NCI-H2029 (cell line): Measurements from ENCODE around the gene RUNX2.

Experiments
- DNase-seq: peaks from one replicate; lab custom pipeline; 2025; lab: John Stamatoyannopoulos, UW

Gene RUNX2

DNA sequence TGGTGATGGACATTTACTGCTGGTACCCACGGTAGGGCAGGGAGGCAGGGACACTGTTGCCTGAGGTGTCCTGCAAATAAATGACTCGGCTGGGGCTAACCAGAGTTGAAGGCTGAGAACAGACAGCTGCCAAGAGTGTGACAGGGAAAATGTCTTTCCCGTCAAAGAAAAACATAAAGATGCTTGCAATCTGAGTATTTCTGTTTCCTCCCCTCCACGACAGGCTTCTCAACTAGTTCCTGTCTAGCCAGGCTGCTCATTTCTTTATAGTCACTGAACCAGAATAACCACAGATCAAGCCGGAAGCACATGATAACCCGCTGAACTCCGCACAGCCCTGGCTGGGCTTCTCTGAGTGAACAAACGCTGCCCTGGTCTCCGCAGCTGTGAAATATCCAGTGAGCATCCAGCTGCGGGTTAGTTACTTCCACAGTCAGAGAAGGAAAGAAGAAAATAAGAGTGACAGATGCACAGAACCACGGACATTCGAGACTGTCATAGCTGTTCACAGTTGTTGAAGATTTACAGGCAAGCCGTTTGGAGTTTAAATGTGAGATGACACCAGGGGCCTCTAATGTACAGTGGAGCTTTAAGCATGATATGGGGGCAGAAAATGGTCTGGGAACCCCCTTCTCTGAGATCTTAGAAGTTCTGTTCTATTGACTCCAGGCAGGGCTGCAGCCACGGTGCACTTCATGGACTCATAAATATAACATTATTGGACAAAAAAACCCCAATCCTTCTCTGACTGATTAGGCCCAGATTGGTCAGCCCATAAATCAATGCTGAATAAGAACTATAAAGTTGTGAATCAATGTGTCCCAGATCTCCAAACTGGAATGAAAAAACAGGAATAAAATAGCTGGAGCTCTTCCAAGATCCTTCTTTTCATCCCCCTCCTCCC lies 349.5 kb downstream of the RUNX2 start:
- DNase-seq: no peak

DNA sequence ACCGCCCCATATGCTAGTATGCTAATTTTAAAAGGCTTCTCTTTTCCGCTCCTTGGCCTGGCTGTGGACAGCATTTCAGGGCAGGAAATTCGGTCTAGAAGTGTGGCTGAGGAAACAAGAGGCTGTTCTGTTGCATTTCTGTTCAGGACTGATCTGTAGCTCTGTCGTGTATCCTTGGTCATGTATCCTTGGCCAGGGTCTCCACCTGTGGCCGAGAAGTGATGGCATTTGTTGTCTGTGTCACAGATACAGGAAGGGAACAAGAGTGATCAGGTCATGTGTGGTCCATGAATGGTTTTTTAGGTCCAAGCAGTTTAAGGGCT lies 350.1 kb downstream of the RUNX2 start:
- DNase-seq: no peak

DNA sequence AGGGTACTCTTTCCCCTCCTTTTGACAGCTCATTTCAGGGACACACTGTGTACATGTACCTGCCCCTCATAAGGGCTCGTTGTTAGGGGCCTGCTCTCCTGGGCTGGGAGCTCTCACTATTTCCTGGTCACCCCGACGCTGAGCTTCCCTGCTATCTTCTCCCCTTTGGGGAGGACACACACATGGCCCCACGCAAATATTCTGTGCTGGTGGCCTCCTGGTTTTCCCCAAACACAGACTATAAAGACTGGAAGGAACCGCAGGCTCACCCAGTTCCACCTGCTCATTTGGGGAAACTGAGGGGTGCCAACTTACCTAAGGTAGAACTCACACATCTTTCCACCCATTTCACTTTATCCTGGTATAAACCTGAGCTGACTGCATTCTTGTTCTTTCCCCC lies 351.0 kb downstream of the RUNX2 start:
- DNase-seq: no peak

DNA sequence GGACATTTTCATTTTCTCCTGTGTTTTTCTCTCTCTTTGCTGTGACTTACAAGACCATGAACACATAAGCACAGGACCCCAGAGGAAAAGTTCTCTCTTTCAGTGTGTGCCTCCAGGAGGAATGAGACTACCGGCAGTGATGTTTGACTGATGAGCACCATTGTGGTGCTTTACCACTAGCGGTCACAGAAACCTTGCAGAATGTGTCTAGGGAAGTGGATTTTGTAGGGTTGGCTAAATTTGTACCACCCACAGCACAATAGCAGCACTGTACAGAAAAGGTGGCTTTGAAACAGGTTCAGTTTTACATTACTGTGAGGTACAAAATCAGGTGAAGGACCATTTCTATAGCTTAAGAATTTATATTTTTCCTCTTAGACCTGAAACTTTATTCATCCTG lies 351.5 kb downstream of the RUNX2 start:
- no peak for DNase-seq

DNA sequence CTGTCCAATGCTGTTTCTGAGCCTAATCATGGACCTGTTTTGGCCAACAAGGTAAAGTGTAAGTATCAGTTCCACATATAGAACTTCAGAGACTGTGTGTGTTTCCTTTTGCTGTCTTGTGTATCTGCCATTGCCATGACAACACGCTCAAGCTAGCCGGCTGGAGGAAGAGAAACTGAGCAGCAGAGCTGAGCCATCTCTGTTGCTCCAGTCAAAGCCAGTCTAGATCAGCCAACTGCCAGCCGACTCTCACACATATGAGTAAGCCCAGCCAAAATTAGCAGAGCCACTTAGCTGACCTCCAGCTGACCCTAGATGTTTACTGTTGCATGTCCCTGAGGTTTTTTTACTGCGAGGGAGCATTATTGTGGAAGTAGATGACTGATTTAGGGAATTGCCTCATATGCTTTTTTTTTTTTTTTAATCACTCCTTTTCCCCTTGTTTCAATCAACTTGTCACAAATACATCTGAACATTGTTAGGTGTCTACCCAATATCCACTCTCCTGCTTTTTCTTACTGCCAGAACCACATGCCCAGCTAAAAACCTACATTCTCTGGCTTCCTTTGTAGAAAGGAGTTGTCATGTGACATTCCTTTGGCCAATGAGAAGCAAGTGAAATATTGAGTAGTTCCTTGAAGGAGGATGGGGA lies 353.9 kb downstream of the RUNX2 start:
- DNase-seq: no peak

DNA sequence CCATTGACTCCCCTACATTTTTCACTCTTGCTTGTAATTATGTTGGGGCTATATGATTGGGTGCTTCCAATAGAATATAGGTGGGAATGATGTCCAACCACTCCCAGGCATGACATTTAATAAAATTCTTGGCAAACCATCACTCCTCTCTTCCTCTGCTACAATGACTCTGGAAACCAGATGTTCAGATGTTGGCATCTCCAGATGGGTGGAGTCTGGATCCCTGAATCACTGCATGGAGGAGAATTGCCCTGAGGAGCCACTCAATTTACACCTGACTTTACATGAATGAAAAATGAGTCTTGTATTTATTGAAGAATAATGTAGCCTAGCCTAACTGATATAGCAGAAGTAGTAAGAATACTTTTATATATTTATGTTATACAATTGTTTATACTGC lies 356.3 kb downstream of the RUNX2 start:
- no peak for DNase-seq

DNA sequence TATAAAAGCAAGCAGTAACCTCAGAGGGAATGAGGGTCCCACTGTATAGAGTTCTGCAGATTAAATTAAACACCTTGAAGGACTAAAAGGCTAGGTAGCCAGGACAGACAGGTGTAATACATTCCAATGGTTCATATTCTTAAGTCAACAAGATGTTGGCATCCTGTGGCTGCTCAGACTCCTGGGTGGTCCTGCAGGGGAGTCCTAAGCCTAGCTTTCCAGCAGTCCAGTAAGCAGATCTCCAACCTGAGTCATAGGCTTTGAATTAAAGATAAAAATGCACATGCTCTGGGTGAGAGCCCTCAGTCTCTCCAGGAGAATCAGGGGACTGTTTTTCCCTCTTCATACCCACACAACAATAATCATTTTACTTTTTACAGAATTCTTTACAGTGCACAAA lies 356.9 kb downstream of the RUNX2 start:
- DNase-seq: no peak

DNA sequence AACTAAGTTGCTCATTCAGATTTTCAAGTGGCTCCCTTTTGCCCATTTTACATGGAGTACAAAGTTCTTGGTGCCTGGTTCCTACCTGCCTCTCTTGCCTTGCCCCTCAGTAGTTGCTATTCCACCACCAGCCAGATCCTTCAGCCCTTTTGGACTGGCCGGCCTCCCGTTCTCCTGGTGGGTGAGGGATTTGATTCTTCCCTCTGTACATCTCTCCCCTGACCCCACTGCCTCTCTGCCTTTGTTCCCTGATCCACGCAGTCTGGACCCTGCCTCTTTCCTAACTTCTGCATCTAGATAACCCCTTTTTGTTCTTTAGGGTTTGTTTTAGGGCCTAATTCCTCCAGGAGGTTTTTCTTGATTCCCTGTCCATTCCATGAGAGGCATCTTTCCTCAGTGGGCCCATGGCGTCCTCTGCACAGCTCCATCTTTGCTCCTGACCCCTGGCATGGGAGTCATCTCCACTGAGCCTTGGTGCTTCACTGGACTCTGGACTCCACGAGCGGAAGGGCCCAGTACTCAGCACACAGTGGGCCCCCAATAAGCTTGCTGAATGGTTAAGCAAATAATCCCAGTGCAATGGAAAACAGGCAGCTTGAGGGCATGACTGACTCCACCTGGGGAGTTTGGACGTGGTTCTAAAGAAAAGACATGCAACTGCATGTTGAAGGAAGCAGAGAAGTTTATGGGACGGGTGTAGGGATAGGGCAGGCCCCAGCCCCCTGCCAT lies 358.9 kb downstream of the RUNX2 start:
- no peak for DNase-seq

DNA sequence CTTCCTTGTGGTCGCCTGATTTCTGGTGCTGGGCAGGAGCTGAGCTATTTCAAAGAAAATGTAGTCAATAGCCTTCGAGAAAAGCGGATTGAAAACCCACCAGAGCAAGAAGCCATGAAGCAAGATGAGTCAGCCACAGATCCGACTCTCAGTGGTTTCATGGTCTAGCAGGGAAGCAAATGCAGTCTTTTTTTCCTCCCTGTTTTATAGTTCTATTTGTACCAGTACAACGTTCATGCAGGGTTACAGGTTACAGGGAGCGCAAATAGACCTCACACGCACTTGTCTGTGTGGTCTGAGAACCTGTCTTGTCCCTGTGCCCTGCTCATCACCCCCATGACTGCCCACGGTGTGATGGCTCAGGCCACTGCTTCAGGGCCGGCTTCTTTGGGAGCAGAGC lies 359.4 kb downstream of the RUNX2 start:
- no peak for DNase-seq

DNA sequence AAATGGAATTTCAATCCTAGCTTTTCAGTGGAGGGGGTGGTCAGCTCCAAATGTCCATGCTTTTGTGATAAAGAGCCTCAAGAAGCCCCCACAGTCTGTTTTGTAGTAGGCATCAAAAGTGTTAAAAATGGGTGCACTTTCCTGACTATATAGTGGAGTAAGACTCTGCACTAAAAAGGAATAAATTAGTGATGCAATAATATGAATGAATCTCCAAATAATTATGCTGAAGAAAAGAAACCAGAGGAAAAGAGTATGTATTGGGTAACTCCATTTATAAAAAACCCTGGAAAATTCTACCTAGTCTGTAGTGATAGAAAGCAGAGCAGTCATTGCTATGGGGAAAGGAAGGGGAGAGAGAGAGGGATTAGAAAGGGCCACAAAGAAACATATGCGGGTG lies 360.1 kb downstream of the RUNX2 start:
- no peak for DNase-seq

DNA sequence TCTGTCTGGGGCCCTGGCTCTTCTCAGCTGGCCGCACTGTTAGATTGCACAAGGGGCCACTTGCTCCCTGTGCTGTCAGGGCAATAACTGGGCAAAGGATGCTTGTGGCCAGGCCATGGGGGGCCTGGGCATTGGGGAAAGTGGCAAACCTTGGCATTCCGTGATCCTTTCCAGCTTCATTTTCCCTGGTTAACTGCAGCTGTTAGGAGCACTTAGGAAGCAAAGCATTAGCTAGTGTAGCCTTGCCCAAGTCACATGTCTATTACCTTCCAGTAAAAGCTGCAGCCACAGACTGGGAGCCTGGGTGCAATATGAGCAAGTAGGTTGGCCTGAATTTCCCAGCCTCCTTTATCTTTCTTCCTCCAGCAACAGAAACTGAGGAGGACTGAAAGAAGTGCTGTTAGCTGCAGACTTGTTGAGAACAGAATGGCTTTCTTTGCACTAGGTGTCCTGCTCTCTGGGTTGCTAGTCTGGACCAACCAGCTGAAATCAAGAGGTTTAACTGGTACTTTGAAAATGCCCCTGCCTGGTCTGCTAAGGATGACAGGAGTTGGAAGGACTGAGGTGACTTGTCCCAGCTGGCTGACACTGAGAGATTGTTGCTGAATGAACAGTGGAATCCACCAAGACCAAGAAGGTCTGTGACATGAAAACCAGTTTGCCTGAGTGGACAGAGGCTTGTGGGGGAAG lies 361.9 kb downstream of the RUNX2 start:
- DNase-seq: no peak

DNA sequence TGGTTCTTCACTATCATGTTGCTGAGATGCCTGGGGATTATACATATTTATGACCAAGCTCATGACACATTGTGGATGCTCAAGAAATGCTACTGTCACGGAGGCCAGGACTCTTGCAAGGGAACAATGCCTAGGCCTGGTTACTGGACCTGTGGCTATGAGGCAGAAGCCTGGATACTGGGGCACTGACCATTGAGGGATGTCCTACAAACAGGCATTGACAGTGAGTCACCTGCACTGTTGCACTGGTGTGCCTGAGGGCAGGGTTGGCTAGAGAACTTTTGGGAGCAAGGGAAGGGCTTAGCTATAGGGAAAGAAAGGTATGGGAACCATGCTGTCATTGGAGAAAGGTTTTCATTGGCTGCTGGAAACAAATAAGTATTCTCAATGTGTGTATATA lies 362.7 kb downstream of the RUNX2 start:
- no peak for DNase-seq

DNA sequence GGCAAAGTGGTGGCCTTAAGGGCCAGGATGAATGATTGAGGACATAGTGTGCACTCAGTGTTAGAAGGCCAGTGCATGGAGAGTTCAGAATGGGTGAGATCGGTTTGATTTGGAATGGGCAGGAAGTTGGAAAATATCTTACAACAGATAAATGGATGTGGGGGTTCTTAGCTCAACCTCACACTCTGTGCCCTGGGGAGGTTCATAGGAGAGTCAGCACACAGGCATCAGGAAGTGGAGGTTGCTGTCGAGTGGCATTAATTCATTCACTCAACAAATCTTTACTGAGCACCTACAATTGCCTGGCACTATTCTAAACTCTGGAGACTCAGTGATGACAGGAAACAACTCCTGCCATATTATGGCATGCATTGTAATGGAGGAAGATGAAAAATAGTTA lies 363.3 kb downstream of the RUNX2 start:
- no peak for DNase-seq

DNA sequence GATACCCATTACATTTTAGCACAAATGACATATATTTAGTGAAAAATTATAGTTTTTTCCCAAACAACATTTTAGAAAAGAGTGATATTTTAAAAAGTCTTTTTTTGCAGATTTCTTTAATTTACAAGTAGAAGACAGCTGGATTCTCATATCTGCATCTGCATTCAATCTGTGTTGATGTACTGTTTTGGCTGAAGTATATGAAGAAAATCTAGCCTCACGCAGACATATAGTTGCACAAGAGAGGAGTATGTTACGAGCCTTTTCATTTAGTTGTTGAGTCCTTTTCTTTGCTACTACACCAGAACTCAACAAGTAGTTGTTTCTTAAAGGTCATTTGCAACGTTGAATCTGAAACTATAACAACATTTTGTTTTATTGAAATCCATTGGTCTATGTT lies 363.9 kb downstream of the RUNX2 start:
- no peak for DNase-seq

DNA sequence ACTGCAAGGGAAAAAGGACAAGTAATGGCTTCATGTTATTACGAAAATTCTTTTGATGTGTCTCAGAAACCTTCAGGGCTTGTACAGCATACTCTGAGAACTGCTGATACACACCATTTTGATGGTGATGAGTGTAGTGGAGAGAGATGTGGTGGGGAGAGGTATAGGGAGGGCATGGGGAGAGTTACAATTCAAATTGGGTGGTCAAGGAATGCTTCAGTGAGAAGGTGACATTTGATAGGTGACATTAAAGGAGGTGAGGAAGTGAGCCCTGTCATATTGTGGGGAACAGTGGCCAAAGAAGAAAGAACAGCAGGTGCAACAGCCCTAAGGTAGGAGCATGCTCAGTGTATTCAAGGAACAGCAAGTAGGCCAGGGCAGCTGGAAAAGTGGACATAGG lies 368.6 kb downstream of the RUNX2 start:
- DNase-seq: no peak

DNA sequence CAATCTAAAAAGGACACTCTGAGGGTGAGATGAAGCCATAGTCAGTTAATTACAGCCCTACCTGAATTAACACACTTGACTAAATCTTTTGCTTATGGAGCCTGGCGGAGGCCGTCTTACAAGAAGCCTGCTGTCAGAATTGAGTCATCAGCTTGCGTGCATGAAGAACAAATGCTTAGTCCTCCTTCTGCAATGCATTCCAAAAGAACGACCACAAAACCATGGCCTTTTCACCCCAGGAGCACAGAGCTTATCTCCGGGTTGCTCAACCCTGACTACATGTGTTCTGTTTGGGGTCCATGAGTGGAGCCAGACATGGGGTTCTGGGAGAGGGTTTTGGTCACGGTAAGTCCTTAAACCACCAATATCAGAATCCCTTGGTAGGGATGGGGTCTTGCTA lies 369.5 kb downstream of the RUNX2 start:
- DNase-seq: no peak

DNA sequence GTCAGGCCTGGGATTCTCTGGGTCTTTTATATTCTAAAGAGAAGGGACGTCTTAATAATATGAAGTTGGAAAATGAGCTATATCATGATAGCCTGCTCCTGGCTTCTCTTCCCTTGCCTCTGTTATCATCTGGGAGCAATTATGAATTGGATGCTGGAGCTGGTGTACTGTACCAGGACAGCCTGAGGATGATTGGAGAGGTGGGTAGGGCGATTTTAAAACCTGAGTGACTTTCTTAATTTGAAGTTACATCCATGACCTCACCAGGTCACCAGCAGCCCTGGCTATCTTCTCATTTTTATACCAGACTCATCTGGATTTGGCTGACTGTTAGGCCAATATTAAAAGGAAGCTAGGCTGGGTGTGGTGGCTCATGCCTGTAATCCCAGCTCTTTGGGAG lies 369.9 kb downstream of the RUNX2 start:
- DNase-seq: no peak

DNA sequence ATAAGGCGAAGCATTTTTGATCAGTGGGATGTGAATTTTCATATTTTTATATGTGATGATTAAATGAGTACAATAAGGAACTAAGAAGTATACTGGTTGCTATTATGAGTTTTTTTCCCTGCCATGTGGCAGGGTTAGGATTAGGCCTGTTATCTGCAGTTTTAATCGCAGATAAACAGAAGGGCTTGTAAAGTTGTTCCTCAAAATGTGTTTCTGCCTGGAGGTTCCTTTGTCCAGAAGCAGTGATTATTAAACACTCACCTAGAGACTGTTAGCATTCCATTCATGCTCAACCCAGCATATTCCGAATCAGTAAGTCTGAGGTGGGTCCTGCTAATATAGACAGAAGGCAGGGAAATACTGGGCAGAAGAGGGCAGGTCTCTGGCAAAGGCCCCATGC lies 371.5 kb downstream of the RUNX2 start:
- DNase-seq: no peak

DNA sequence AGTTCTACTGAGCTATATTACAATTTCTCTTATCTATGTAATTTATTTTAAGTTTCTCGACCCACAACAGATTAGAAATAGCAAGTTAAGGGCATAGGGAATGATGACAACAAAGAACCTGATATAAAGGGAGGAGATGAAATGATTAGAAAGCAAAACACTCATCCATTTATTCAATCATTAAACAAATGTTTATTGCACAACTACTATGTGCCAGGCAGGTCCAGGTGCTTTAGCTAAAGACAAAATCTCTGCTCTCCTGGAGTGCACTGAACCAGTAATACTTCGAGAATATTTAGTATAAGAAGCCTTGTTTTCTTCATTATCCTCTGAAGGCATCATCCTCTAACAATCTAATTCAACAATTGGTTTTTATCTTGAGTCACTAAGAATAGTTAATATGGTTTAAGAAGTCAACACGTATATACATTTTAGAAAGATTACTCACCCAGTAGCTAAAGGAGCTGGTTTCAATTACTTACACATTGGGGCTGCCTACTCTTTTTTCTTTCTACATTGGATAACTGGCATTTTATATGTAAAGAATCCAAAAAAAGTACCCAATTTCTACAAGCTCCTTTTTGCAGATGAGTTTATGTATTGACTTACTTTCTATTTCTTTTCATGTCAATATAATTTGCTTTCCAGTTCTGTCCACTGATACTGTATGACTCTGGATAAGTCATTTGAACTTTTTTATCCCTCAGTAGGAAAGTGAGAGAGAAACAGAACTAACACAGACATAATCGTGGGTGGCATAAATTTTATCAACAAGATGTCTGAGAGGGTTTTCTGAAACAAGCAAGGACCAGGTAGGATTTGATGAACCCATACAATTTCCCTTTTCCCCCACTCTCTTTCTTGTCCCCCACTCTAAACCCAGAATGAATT lies 375.0 kb downstream of the RUNX2 start:
- no peak for DNase-seq

DNA sequence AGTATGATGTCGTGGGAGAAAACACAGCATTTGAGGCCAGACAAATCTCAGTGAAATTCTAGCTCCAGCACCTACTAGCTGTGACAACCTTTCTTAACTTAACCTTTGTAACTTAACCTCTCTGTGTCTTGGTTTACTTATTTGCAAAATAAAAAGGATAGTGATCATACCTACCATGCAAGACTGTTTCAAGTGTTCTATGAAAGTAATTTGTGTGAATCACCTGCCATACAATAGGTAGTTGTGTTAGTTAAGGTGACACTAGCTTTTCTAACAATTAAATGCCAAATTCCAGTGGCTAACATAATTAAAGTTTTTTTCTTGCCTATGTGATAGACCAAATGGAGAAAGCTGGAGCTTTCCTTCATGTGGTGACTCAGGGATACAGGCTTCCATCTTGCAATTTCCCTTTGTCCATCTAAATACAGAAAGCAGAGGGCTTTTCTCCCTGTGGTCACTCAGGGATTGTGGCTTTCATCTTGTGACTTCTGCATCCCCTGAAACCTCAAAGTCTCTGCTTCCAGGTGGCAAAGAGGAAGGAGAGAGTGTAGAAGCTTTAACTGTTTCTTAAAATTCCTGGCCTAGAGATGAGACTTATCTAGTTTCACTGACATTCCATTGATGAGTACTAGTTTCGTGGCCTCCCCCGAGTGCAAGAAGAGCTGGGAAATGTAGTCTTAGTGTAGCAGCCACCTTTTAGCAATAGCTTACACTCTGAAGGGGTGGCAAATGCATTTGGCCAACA lies 376.1 kb downstream of the RUNX2 start:
- DNase-seq: no peak
